Left ventricle myocardium inferior (tissue), 1 donor: ENCODE measurements around the gene P2RY13. TPM values are rescaled to one million over a fixed set of nuclear protein-coding genes. Genes with fewer than 3 reads are reported as not detected.

Source experiments
- DNase-seq: peaks from one replicate; pipeline ENCODE4 v3.0.0-alpha.2; 2020
- H3K27ac ChIP-seq: fragments of 200-600 bp; replicated peaks from 2 replicates; pipeline ENCODE4 v1.8.0; 2021
- H3K27me3 ChIP-seq: fragments of 200-600 bp; 2 replicates; pipeline ENCODE4 v1.8.0; 2021; ENCODE audit warnings: low read depth
- H3K36me3 ChIP-seq: fragments of 200-600 bp; 2 replicates; pipeline ENCODE4 v1.8.0; 2021
- H3K4me1 ChIP-seq: fragments of 200-600 bp; 2 replicates; pipeline ENCODE4 v1.8.0; 2021
- H3K4me3 ChIP-seq: fragments of 200-600 bp; 2 replicates; pipeline ENCODE4 v1.8.0; 2021; ENCODE audit warnings: mild to moderate bottlenecking, moderate library complexity
- H3K9me3 ChIP-seq: fragments of 200-600 bp; replicated peaks from 2 replicates; pipeline ENCODE4 v1.8.0; 2021
- intact Hi-C: fragments of 100-400 bp; cut with micrococcal nuclease; formaldehyde crosslinking; loops from one replicate; pipeline ENCODE4 v1.11.0; 2022
- total RNA-seq: library from RNA; stranded (reverse); fragmentation: NEBNext Ultra II Directional; extraction: Animal tissue kit (Norgen Biotek cat#: 25700); gene quantifications from one replicate; pipeline ENCODE4 v1.2.1, GENCODE V29; 2021
- TF ChIP-seq, protein P1 (sequence below): fragments of 200-600 bp; IDR thresholded peaks from 2 replicates; pipeline ENCODE4 v1.8.0; 2021; ENCODE audit warnings: antibody characterized with exemption, mild to moderate bottlenecking, borderline replicate concordance
- donor health status: DM: no; HTN: yes; CAD: no; lungs with severe emphysema.

P2RY13 gene
- total RNA-seq, 1 donor from 2014 or later = 0.96 TPM

DNA sequence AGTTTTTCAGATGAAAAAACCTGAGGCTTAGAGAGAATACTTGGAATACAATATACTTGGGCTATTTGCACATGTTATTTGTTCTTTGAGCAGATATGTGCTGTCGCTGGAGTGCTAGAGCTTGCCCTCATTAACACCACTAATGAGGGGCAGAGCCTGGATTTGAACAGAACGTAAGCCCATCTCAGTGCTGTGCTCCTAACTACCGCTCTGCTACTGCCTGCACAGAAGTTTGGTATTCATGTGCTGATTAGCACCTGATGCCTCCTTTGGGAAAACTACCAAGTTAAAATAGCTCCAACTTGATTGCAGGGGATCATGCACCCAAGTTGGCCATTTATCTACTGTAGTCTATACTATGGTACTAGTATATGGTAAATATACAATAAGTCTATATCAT, 16.4 kb downstream of the P2RY13 start:
- TF ChIP-seq, protein P1, sequence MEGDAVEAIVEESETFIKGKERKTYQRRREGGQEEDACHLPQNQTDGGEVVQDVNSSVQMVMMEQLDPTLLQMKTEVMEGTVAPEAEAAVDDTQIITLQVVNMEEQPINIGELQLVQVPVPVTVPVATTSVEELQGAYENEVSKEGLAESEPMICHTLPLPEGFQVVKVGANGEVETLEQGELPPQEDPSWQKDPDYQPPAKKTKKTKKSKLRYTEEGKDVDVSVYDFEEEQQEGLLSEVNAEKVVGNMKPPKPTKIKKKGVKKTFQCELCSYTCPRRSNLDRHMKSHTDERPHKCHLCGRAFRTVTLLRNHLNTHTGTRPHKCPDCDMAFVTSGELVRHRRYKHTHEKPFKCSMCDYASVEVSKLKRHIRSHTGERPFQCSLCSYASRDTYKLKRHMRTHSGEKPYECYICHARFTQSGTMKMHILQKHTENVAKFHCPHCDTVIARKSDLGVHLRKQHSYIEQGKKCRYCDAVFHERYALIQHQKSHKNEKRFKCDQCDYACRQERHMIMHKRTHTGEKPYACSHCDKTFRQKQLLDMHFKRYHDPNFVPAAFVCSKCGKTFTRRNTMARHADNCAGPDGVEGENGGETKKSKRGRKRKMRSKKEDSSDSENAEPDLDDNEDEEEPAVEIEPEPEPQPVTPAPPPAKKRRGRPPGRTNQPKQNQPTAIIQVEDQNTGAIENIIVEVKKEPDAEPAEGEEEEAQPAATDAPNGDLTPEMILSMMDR = no peak
- Histone ChIP-seq H3K9me3 (no peaks in the 10 kb centered on the region), H3K27me3 (no peaks in the 10 kb centered on the region), H3K4me1 (no peaks in the 10 kb centered on the region), H3K4me3 (no peak overlapping the region), H3K36me3 (no peaks in the 10 kb centered on the region), H3K27ac (no peak overlapping the region)
- DNase-seq = no peak
- intact Hi-C loops = no loop called here

DNA sequence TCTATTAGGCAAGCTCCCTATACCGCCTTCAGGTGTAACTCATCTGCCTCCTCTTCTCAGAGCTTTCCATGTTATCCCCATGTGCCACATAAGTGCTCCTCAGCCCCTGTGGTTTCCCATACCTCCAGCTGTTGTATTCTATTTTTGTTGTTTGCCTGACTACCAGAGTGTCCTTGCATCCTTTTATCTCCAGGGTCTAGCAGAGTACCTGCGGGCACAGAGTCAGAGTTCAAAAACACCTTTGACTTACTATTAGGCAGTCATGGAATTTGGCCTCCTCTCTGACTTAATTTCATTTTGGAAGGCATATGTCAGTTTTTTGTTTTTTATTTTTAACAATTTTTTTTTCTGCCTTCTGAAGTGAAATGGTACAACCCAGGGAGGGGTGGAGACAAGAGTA, 19.8 kb downstream of the P2RY13 start:
- intact Hi-C loops = no loop called here
- H3K4me3 ChIP-seq = no peak overlapping the region
- H3K27me3 ChIP-seq = no peaks in the 10 kb centered on the region
- H3K36me3 ChIP-seq = no peaks in the 10 kb centered on the region
- no peaks in the 10 kb centered on the region for H3K4me1 ChIP-seq
- TF ChIP-seq, protein P1 = no peak
- no peak for DNase-seq
- H3K27ac ChIP-seq = no peak overlapping the region
- no peaks in the 10 kb centered on the region for H3K9me3 ChIP-seq

DNA sequence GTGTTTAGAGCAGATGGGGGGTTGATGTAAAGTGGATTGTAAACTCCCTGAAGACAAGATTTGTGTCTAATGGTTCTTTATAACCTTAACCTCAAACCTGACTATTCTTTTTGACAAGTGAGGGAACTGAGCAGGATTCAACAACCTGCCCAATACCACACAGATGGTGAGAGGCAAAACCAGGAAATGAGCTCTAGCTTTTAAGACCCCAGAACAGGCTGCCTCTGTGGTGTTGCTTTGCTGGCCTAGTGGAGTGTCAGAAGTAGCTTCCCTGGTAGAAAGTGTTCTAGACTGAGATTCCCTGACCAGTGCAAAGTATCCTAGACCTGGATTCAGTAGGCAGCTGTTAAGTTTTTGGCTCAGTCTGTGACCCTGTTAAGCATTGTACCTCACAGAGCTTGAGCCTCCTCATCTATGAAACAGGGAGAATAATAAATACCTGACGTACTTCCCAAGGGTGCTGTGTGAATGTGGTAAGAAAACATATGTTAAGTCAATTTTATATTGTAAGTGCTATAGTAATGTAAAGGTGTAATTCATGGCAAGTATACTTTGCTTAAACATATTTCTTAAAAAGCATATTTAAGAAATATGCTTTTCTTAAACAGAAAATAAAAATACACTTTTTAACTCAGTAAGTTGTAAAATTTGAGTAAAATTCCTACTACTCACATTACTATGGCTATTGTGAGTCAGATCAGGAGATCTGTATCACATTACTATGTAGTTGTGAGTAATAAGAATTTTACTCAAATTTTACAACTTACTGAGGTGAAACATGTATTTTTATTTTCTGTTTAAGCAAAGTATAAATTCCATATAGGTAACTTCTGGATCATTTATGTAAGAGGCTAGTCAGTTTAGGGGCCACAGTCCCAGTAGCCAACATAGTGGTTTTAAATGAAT, 21.5 kb downstream of the P2RY13 start:
- no peak overlapping the region for H3K4me3 ChIP-seq
- no peaks in the 10 kb centered on the region for H3K4me1 ChIP-seq
- H3K36me3 ChIP-seq = no peaks in the 10 kb centered on the region
- H3K27me3 ChIP-seq = peaks cover 4% of the 10 kb centered on the region
- no peak for DNase-seq
- H3K27ac ChIP-seq = no peak overlapping the region
- intact Hi-C loops = no loop called here
- TF ChIP-seq, protein P1 = no peak
- H3K9me3 ChIP-seq = no peaks in the 10 kb centered on the region

DNA sequence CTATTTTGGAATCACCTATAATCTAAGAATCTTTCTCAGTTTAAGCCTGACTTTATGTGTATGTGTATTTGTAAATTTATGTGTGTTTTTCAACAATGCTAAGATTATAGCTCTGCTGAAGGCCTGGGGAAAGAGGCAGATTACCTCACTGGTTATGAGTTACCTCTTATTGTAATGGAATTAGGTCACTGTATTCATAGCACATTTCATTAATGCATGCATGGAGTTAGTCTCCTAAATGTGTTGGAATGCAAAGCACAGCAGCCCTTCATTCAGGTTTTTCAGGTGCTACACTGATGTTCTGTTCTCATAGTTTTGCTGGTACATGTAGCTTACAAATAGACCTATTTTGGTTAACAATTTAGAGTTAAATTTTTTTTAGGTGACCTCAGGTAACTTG, 22.2 kb downstream of the P2RY13 start:
- DNase-seq = no peak
- H3K4me1 ChIP-seq = no peaks in the 10 kb centered on the region
- TF ChIP-seq, protein P1 = no peak
- H3K27me3 ChIP-seq = peaks cover 4% of the 10 kb centered on the region
- intact Hi-C loops = no loop called here
- H3K4me3 ChIP-seq = no peak overlapping the region
- H3K27ac ChIP-seq = no peak overlapping the region
- no peaks in the 10 kb centered on the region for H3K9me3 ChIP-seq
- no peaks in the 10 kb centered on the region for H3K36me3 ChIP-seq

DNA sequence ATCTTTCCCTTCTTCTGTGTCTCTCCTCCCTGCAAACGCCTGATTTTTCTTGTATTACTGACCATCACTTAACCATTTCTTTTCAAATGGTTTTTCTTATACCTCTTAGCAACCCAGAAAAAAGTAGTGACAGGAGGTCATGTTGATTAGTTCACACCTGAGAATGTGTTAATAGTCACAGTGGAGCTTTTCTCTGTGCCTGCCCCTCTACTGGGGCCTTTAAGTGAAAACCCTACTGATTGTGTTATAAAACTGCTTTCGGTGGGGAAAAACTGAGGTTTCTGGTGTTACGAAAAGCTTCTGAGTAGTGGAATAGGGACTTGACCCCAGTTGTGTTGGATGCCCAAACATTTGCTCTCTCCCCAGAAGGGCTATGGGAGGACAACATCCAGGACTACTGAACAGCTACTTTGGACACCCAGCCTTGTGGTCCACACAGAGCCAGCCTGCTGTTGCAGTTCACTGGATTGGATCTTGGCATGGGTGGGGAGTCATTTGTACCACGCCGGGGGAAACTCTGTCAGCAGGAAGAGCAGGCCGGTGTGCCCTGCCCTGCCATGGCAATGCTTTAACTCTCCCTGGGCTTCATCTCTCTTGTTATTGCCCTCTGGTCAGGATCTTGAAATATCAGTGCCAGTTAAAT, 23.1 kb downstream of the P2RY13 start:
- Histone ChIP-seq H3K36me3 (no peaks in the 10 kb centered on the region), H3K27ac (no peak overlapping the region), H3K4me3 (no peak overlapping the region), H3K27me3 (peaks cover 4% of the 10 kb centered on the region), H3K9me3 (no peaks in the 10 kb centered on the region), H3K4me1 (no peaks in the 10 kb centered on the region)
- DNase-seq = no peak
- intact Hi-C loops = no loop called here
- TF ChIP-seq, protein P1 = no peak
